GM19193 (cell line): ENCODE measurements around the gene SSTR3.

ENCODE experiments used
- POLR2A ChIP-seq: IDR thresholded peaks from 4 replicates; pipeline ENCODE4 v1.6.1; 2011; ENCODE audit not compliant: insufficient read depth, insufficient read length; ENCODE audit errors: extremely low read depth

Gene SSTR3

GRCh38 chr22:37212174-37212906, at the start of gene SSTR3:
Gene SSTR3 (minus strand): TSS chr22:37212477. CDS start chr22:37207803, 4,674 bp downstream.
- TF ChIP-seq POLR2A: no peak

- TF ChIP-seq POLR2A: no peak
These were observed 48.6 kb upstream of the SSTR3 start for GRCh38 chr22:37260901-37261336.

GRCh38 chr22:37260155-37260795, 48.0 kb upstream of the SSTR3 start:
- no peak for TF ChIP-seq POLR2A

GRCh38 chr22:37259540-37260029, 47.3 kb upstream of the SSTR3 start:
- no peak for TF ChIP-seq POLR2A

GRCh38 chr22:37258753-37259401, 46.6 kb upstream of the SSTR3 start:
- TF ChIP-seq POLR2A: no peak

GRCh38 chr22:37258005-37258752, 45.9 kb upstream of the SSTR3 start:
- no peak for TF ChIP-seq POLR2A

- no peak for TF ChIP-seq POLR2A
These were observed 43.9 kb upstream of the SSTR3 start for GRCh38 chr22:37256075-37256726.

- no peak for TF ChIP-seq POLR2A
These were observed 43.3 kb upstream of the SSTR3 start for GRCh38 chr22:37255558-37256006.

GRCh38 chr22:37254867-37255233, 42.6 kb upstream of the SSTR3 start:
- TF ChIP-seq POLR2A: no peak

- no peak for TF ChIP-seq POLR2A
These were observed 42.1 kb upstream of the SSTR3 start for GRCh38 chr22:37254209-37254866.

- no peak for TF ChIP-seq POLR2A
These were observed 40.9 kb upstream of the SSTR3 start for GRCh38 chr22:37253126-37253660.

- no peak for TF ChIP-seq POLR2A
These were observed 37.7 kb upstream of the SSTR3 start for GRCh38 chr22:37249986-37250385.

GRCh38 chr22:37248251-37248650, 36.0 kb upstream of the SSTR3 start:
- no peak for TF ChIP-seq POLR2A

- no peak for TF ChIP-seq POLR2A
These were observed 33.5 kb upstream of the SSTR3 start for GRCh38 chr22:37245740-37246139.

- TF ChIP-seq POLR2A: peak; percentile 46
These were observed 32.8 kb upstream of the SSTR3 start for GRCh38 chr22:37244922-37245722.
